Germinal center (tissue), 1 donor: Measurements from ENCODE around the gene AIFM1.

Source experiments
- DNase-seq: peaks from one replicate; pipeline ENCODE4 v3.0.0; 2012; ENCODE audit warnings: mixed read lengths, low spot score

AIFM1 gene

GRCh38 chrX:130091980-130092522 lies 73.6 kb downstream of the AIFM1 start:
- peak; percentile 85 for DNase-seq

- DNase-seq: no peak
Observed at GRCh38 chrX:130090364-130090763, 75.3 kb downstream of the AIFM1 start.

- DNase-seq: peak; percentile 51
Observed at GRCh38 chrX:130086447-130087206, 79.0 kb downstream of the AIFM1 start.

GRCh38 chrX:130085551-130086446 lies 79.8 kb downstream of the AIFM1 start:
- no peak for DNase-seq

GRCh38 chrX:130084631-130085237 lies 80.9 kb downstream of the AIFM1 start:
- peak; percentile 39 for DNase-seq

- peak; percentile 36 for DNase-seq
Observed at GRCh38 chrX:130083656-130084382, 81.8 kb downstream of the AIFM1 start.

- DNase-seq: no peak
Observed at GRCh38 chrX:130083107-130083490, 82.5 kb downstream of the AIFM1 start.

GRCh38 chrX:130082244-130083106 lies 83.2 kb downstream of the AIFM1 start:
- peak; percentile 68 for DNase-seq

- no peak for DNase-seq
Observed at GRCh38 chrX:130081421-130082045, 84.1 kb downstream of the AIFM1 start.

- DNase-seq: no peak
Observed at GRCh38 chrX:130080791-130081367, 84.8 kb downstream of the AIFM1 start.

GRCh38 chrX:130079824-130080406 lies 85.7 kb downstream of the AIFM1 start:
- DNase-seq: peak; percentile 55
